HEK293T (cell line): ENCODE measurements around the gene METTL18.

Source experiments
- ARNT ChIP-seq: fragments of 450-650 bp; IDR thresholded peaks from 2 replicates; pipeline ENCODE4 v1.6.1; 2017; ENCODE audit warnings: mild to moderate bottlenecking
- CTBP1 ChIP-seq: fragments of 450-650 bp; IDR thresholded peaks from 2 replicates; pipeline ENCODE4 v1.6.1; 2016; ENCODE audit warnings: borderline replicate concordance
- ELF4 ChIP-seq: fragments of 450-650 bp; IDR thresholded peaks from 2 replicates; pipeline ENCODE4 v1.6.1; 2017; ENCODE audit warnings: antibody characterized with exemption
- FOXA1 ChIP-seq: fragments of 450-650 bp; IDR thresholded peaks from 2 replicates; pipeline ENCODE4 v1.6.1; 2016; ENCODE audit warnings: mild to moderate bottlenecking
- FOXM1 ChIP-seq: fragments of 450-650 bp; IDR thresholded peaks from 2 replicates; pipeline ENCODE4 v1.6.1; 2017; ENCODE audit warnings: mild to moderate bottlenecking, borderline replicate concordance
- SP1 ChIP-seq: fragments of 450-650 bp; IDR thresholded peaks from 2 replicates; pipeline ENCODE4 v1.6.1; 2017
- SUZ12 ChIP-seq: fragments of 450-650 bp; IDR thresholded peaks from 2 replicates; pipeline ENCODE4 v1.6.1; 2016; ENCODE audit warnings: mild to moderate bottlenecking
- ZNF384 ChIP-seq: fragments of 450-650 bp; IDR thresholded peaks from 2 replicates; pipeline ENCODE4 v1.6.1; 2016

DNA sequence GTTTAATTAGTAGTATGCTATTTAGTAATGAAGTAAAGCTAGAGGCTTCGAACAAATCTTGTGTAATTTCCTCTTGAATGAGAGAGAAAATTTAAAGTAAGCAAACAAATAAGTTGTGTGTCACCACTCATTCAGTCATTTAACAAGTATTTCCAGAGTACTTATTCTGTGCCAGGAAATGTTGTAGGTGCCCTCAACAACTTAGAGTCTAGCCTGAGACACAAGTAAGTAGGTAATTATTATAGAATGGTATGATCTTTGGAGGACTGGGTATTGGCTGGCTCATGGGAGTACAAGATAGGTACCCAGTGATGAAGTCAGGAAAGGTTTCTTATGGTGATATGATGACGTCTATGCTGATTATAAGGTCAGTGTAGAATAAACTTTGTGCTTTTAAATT is 17.4 kb upstream of the METTL18 start:
- TF ChIP-seq FOXM1, result no peak
- TF ChIP-seq CTBP1, result no peak
- TF ChIP-seq SP1, result no peak
- no peak for TF ChIP-seq ARNT
- TF ChIP-seq SUZ12, result no peak
- TF ChIP-seq FOXA1, result no peak
- TF ChIP-seq ZNF384, result no peak
- TF ChIP-seq ELF4, result no peak
